HG03135 (cell line): ENCODE results near the gene SPATS2.

Experiments used
- ATAC-seq: cut with Tn5 transposase; IDR thresholded peaks from one replicate; pipeline ENCODE4 v1.9.1; 2021; ENCODE audit warnings: mild to moderate bottlenecking, moderate library complexity; ENCODE audit not compliant: unreplicated experiment

The SPATS2 gene

DNA sequence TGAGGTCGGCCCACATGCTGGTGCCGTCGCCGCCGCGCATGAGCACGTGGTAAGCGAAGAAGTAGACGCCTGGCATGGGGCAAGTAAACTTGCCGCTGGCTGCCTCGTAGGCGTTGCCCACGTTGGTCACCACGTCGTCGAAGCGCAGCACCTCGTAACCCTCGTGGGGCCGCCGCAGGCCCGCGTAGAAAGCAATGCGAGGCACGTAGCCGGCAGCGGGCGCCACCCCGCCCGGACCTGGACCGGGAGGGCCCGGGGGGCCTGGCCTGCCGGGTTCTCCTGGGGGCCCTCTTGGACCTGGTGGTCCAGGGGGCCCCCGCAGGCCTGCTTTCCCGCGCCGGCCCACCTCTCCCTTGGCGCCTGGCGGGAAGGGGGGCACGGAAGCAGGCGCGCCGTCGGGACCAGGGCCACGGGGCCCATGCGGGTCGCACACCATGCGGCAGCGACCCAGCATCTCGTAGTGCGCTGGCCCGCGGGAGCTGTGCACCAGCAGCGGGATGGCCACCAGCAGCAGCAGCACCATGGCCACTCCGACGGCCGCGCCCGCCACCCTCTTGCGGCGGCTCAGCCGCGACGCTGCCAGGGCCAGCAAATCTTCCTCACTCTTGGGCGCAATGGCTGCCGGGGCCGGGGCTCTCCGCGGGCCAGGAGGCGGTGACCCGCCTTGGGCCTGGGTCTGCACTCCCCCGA is 31.2 kb upstream of the SPATS2 start:
- no peak for ATAC-seq

GRCh38 chr12:49336645-49337584 is 30.3 kb upstream of the SPATS2 start, which contains the start of gene C1QL4:
Gene C1QL4, minus strand, starts transcription at chr12:49337188. Its CDS starts 711 bp downstream, at chr12:49336477.
- no peak for ATAC-seq

DNA sequence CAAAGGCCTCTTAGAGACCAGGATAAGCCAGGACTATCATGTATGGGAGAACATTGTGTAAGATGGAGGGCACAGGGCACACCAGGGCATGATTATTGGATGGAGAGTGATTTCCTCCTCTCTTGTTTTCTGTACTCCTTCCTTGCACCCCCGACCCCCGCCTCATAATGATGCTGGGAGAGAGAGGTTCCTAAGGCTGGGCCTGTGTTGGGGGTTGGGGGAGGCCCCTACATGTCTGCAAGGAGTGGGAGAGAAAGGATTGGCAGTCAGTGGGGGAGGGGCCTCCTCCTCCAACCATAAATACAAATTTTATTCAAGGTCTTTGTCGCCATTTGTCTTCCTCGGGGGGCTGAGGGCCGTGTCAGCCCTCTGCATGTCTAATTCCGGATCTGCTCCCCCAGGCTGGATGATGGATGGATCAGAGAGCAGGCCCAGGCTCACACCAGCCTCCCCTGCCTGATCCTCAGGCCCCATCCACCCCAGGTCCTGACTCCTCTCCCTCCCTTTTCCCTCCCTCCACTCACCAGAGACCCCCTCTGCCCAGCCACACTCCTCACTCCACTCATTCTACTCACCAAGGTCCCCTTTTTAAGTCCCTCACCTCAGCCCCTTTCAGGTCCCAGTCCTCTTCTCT is 28.3 kb upstream of the SPATS2 start:
- no peak for ATAC-seq

DNA sequence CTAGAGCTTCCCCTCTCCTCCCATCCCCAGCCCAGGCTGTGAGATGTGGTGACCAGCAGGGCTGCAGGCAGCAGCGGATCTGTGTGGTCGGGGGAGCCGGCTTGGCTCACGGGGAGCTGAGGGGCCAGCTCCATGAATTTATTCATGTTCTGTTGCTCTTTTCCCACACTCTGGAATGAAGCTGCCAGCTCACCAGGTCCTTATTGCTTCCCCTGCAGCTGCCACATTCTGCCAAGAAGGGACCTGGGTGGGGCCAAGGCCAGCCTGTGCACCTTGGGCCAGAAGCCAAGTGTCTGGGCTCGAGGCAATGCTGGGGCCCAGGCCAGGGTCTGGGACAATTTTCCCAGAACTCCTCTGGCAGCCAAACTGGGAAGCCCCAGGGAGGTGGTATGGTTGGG is 27.8 kb upstream of the SPATS2 start:
- ATAC-seq, result no peak

- ATAC-seq, result no peak
These were observed 27.0 kb upstream of the SPATS2 start for GRCh38 chr12:49340095-49340870.

DNA sequence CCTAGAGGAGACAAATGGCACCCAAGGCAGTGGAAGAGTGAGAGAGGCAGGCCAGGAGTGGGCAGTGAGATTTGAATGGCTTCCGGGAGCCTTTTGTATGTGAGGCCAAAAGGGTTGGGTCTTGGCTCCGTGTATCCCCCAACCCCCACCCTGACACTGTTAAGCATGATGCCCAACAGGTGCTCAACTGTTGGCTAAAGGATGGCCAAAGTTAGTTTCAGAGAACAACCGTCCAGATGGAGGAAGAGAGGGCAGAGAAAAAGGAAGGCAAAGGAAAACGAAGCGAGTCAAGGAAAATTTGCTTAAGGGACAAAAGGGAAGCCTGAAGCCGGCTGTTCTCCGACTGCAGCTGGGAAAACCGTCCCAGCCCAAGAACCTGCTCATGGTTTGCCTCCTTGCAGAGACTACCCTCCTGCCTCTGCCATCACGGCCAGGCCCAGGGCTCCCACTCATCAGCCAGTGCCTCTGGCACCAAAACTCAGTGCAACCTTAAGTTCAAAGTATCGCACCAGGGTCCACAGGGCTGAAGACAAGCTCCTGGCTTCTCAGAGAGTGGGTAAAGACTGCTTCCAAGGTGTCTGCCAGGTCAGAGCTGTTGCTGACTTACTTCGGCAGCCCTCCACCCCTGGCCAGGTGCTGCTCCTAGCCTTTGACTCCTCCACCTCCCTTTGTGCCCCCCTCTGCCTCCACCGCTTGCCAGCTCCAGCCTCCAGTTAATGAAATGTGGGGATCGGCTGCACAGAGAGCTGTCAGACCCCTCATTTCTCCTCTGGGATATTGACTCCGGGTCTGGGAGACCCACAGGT is 26.1 kb upstream of the SPATS2 start:
- ATAC-seq, result no peak

DNA sequence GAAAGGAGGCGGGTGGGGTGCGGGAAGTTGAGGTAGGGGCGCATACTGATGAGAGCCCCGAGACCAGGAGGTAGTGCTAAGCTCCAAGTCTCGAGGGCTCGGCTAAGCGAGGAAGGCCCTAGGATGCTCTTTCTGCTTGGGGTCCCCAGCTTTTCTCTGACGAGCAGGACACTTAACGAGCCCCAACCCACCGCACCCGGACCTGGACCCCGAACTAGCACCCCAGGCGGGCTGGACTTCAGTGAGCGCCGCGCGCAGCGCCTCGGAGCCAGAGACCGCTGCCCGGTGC is 25.5 kb upstream of the SPATS2 start:
- no peak for ATAC-seq

DNA sequence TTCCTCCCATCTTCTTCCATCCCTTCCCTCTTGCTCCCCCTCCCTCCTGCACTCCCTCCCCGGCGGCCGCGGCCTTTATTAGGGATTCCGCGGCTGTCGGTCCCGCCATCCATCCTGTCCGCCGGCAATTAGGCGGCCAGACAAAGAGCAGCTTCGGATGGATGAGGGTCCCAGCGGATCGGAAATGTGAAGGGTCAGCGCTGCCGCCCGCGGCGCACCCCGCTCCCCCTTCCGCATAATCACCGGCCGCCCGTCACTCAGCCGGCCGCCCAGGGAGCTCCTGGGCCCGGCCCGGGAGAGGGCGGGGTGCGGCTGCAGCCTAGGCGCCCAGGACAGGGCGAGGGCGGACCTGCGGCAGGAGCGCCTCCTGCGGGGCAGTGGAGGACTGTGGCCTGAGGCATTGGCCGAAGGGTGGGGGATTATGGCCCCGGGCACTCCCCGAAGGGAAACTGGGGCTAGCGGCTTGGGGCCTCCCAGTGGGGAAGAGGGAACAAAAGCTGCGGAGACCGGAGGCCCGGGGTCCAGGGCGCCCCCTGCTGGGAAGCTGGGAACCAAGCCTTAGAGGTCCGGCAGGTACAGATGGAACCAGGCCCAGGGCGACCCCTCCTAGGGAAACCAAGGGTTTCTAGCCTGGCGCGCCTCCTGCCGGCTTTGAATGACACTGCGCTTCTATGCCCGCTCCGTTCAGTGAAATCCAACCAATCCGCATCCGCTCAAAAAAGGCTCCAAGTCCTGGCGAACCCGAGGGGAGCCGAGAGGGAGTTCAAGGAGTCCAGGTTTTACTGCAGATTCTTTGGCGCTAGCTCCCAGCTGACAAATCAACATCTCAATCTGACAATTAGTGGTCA is 25.0 kb upstream of the SPATS2 start:
- peak; percentile 64 for ATAC-seq

DNA sequence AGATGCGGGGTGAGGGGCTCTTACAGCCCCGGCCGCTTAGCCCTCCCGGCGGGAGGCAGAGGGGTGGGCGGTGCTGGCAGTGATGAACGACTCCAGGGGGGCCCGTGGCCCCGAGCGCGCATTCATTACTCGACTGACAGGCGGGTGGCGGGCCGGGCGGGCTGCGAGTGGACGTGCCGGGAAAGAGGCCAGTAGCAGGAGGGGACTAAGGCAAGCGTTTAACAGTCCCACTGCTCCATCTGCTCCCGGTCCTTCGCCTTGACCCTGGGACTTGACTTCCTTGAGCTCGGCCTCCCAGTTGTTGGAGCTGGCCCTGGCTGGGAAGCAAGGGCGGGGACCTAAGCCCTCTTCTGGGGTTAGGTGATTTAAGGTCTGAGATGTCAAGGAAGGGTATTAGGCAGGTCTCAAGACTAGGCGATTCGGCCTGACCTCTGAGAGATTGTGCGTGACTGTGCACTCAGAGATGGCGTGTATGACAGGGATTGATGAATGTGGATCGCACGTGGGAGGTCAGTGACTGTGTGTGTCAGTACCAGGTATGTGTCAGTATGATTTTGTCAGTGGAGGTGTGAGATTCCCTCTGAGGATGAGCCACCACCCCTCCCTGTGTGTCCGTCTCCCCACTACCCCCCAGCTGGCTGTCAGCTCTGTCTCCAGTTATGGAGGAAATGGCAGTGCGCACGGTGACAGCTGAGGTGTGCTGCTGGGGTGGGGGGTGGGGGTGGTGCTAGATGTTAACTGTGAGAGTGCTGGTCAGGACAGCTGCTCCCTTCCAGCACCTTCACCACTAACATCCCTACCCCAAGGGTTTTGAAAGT is 24.1 kb upstream of the SPATS2 start:
- ATAC-seq, result no peak

DNA sequence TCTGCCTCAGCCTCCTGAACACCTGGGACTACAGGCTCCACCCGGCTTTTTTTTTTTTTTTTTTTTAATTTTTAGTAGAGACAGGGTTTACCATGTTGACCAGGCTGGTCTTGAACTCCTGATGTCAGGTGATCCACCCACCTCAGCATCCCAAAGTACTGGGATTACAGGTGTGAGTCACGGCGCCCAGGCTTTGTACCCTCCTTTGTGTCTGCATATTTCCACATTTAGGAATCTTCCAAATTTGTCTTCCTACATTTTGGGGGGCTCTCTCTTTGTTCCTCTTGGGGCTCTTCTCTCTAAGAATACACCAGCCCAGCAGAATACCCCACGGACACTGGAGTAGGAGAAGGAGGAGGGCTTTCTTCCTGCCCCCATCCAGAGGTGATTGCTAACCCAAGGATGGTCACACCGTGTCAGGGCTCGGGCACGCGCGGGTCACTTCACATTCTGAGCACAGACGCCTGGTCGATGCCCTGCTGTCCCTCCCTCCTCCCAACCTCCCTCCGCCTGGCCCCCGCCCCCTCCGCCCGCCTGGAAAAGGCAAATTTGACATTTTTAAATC is 22.7 kb upstream of the SPATS2 start:
- no peak for ATAC-seq

DNA sequence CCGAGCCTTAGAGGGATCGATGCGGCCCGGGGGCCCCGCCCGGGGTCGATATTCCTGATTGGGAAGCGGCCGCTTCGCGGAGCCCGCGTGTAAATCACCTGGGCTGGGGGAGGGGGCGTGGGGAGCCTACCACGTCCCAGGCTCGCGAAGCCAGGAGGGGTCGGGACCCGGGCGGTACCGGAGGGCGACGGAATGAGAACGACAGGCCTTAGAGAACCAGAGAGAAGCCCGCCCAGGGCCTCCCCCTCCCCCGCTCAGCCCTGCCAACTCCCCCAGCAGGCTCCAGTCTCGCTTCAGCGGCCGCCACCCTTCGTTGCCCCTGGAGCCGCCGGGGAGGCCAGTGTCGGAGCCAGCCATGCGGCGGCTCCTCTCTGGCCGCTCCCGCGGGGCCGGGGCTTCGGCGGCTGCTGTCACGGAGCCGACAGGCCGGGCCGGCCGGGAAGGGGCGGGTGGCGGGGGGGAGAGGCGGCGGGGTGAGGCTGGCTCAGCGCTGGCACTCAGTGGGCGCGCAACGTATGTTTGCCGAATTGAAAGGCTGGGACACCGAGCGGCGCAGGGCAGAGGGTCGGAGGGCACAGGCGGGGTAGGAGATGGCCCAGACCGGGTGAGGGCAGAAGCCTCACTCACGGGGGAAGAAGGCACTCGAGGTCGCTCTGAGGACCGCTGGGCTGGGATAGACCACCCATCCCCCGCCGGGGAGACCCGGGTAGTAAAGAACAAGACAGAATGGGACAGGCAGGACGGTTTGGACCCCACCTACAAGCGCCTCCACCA is 22.0 kb upstream of the SPATS2 start:
- ATAC-seq, result no peak

- no peak for ATAC-seq
These were observed 21.2 kb upstream of the SPATS2 start for GRCh38 chr12:49345825-49346658.

DNA sequence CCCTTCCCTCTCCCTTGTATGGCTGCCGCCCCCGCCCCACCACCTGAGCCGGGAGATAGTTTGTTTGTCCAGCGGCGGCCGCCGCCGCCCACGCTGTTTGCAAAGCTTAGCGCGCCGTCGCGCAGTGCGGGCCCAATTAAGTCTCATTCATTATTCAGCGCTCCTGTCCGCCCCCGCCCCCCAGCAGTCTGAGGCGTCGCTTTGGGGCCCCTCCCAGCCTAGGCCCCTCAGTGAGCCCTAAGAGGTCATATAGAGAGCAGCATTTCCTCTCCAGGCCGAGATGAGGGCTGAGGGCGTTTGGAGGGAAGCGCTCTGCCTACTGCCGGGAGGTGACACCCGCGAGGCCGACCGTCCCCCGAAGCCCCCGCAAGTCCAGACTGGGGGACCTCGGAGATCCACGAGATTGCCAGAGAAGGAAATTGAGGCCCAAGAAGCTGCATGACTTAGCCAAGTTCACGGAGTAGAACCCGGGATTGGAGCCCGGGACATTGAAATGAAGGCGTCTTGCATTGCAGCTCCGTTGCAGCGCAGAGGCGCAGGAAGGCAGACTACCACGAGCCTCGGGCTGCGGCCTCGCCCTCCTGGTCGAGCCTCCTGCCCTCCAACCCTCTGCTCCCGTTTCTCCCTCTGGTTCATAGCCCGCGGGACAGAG is 20.5 kb upstream of the SPATS2 start, which contains the start of gene DNAJC22:
Gene DNAJC22 (plus strand): TSS at position 230 of the 652 bp plus-strand sequence. CDS start 1,985 bp downstream, outside the sequence.
- ATAC-seq, result no peak

DNA sequence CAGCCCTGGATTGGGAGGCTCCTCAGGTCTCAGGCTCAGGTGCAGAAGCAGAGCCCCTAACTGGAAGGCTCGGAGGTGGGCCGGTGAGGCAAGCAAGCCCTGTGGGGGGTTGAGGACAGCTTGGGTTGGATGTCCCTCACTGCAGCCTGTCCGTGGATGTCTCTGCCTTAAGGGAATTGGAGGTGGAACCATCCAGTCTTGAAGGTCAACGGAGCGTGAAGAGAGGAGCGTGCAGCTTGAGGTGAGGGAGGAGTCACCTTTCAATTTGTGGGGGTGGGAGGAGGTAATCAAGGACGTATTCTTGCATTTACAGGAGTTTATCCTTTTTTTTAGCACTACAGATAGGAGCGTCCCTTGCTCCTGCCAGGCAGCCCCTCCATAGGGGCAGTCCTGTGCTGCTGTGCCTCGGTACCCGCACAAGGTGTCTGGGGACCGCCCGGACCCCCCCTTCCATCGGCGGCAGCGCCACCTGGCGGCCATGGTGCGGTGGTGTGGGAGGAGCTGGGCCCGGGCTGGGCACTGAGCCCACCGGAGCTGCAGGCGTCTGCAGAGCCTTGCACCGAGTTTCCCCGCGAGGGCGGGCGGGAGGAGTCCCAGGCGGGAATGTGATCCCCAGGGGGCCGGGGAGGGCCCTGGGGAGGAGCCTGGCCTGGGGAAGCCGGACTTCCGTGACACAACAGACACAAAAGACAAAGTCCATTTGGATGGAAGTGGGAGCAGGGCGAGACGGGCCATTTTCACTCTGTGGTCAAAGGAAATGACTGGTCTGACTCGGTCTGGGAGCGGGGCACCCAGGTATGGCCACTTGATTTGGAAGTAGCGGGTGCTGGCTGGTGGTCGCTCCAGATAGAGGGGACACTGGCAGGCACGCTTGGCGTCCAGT is 19.7 kb upstream of the SPATS2 start:
- no peak for ATAC-seq

GRCh38 chr12:49348781-49349180 is 18.5 kb upstream of the SPATS2 start:
- ATAC-seq, result no peak
